ENCODE measurements around the gene TRAPPC12. TPM values are rescaled to one million over a fixed set of nuclear protein-coding genes. Genes with fewer than 3 reads are reported as not detected.
A peak's percentile ranks its signal among the peaks of the same experiment; 100 is the strongest.

Gene TRAPPC12
- total RNA-seq, 1 donor from 2014 or later, result 51.9 TPM

DNA sequence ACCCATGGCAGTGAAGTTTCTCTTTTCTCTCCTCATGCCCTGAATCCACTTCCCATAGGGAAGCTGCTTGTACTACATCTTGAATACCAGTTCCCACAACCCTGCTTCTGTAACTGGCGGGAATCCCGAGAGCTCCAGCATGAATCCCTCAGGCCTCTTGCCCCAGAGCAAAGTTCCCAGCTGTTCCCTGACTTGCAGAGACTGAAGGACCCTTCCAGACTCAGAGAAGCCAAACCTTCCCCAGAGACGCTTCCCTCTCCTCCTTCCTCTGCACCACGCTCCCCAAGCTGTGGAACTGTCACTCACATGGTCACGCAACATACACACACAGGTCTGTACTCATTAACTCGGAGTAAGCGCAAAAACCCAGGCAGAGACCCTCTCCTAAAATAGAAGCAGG, 26.4 kb downstream of the TRAPPC12 start:
- DNase-seq (ENCODE audit: low spot score) (no peak), ATAC-seq (no peak)

DNA sequence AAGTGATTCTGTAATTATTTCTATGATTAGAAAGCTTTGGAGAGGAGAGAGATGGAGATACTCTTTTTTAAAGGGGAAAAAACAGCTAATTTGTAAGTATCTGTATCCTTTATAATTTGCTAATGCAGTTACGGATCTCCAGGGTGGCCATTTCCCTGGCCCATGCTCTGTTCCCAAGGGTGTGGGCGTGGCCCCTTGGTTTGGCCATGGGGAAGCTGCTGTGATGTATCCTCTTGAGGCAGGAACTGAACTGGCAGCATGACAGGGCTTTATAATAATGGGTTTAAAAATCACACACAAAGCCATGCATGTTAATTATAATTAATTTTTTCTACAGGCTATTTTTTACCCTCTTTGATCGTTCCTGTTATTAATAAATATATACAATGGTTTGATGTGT, 27.0 kb downstream of the TRAPPC12 start:
- no peak for ATAC-seq
- no peak for DNase-seq (ENCODE audit: low spot score)

DNA sequence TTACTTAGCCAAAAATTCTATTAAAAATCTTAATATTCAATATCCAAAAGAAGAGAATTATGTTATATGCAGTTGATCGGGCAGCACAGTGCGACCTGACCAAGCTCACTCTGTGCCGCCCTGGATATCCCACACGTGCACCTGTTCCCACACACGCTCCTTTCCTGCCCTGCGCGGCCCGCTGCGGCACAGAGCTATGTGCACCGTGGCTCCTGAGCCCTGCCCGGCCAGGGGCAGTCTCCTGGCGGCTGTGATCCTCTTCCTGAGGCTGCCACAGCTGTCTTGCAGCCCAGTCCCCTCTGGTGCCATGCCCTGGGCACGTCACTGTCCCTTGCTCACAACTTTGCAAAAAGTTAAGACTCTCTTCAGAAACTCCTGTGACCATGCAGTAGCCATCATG, 29.3 kb downstream of the TRAPPC12 start:
- ATAC-seq, result no peak
- DNase-seq (ENCODE audit: low spot score), result no peak

DNA sequence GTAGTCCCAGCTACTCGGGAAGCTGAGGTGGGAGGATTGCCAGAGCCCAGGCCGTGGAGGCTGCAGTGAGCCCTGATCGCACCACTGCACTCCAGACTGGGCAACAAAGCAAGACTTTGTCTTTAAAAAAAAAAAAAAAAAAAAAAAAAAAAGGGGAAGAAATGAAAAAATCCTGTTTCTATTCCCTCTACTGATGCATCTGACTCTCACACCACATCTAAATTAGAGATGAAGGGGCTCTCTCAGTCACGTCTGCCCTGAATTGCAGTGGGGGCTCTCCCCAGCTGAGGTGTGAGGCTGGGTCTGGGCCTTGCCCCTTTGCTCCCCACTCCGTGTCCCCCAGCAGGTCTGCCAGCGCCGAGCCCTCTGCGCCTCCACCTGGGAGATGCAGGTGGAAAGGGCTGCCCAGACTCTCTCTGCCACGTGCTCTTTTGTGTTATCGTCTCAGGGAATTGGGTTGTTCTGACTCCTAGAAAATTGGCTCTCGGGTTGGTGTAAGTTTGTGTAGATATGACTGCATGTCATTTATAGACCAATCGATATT, 30.2 kb downstream of the TRAPPC12 start:
- ATAC-seq (no peak), DNase-seq (ENCODE audit: low spot score) (no peak)

DNA sequence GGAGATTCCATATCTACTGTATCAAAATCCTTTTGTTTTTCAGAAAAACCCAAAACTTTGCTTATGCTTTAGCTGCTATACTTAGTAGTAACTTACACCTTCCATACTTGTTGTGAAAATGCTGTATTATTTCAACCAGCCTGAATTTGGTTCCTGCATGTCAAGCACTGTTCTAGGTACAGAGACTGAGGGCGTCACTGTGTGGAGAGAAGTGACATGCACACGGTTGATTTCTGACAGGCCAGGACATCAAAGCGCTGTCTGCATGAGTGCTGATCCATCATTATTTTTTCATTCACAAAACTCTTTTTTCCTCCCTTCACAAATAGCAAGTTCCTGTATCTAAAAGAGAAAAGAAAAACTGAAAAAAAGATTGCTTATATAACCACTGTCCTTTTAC, 31.6 kb downstream of the TRAPPC12 start:
- no peak for ATAC-seq
- no peak for DNase-seq (ENCODE audit: low spot score)

DNA sequence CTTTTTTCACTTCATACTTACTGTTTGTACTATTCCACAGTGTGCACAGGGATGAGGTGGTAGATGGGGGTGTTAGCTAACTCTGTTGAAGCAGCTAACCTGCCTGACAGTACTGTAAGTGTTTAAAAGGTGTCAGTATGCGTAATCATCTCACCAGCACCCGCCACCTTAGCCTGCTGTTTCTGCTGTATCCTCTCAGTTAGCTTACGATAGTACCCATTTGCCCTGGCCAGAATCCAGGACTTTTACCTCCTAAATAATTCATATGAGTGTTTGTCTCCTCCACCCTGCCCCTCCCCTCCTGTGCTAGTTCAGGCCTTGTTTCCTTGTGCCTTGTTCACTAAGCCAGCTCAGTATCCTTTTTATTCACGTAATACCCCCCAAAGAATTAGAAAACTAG, 34.2 kb downstream of the TRAPPC12 start:
- DNase-seq (ENCODE audit: low spot score) (no peak), ATAC-seq (no peak)

DNA sequence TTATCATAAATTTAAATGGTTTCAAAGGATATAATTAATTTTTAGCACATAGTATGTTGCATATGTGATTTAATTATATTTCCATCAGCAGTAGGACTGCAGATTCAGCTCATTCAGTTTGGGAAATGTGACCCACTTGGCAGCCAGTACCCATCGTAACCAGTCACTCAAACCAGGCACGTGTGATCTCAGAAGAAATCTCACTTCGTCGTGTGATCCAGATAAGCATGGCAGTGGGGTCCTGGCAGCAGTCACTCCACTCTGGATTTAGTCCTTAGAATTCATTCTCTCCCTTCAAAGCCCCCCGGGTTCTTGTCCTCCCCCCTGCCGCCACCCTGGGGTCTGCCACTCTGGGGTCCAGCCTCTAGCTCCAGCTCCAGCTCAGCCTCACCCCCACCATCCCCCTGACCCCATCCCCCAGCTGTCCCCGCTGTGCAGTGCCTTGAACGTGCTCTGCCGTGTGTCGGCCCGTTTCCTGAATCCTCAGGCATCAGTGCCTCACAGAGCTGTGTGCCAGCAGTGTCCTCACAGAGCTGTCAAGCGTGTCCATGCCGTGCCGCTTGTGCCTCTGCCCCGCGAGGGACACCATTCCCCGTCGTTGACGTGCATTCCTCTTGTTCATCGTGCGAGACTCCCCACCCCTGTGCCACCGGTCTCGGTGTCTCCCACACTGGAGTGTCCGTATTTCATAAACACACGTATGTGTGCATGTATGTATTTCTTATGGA, 34.8 kb downstream of the TRAPPC12 start:
- DNase-seq (ENCODE audit: low spot score) (no peak), ATAC-seq (no peak)

DNA sequence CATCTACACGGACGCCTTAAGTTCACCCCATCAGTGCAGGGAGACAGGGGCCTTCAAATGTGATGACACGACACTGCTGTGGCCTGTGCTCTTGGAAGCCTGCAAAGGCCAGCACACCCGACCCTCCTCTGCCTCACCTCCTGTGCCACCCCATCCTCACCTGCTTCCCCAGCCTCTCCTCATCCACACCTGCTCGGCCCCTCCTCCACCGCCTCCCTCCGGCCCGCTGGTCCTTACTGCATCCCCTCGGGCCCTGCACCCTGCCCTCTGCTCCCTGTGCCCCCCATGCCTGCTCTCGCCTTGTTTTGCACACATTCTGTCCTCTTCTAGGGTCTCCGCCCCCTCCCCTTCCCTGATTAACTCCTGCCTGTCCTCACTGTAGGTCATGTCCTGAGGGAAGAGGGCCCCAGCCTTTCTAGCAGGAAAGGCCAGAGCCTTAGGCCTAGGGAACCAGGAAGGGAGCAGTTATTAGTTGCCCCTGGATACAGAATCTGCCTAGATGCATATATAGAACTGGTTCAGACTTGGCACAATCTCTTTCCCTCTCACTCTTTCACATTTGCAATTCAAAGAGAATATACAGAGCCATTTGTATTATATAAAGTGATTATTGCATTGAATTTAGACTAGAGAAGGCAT, 39.4 kb downstream of the TRAPPC12 start:
- ATAC-seq, result no peak
- DNase-seq (ENCODE audit: low spot score), result no peak

DNA sequence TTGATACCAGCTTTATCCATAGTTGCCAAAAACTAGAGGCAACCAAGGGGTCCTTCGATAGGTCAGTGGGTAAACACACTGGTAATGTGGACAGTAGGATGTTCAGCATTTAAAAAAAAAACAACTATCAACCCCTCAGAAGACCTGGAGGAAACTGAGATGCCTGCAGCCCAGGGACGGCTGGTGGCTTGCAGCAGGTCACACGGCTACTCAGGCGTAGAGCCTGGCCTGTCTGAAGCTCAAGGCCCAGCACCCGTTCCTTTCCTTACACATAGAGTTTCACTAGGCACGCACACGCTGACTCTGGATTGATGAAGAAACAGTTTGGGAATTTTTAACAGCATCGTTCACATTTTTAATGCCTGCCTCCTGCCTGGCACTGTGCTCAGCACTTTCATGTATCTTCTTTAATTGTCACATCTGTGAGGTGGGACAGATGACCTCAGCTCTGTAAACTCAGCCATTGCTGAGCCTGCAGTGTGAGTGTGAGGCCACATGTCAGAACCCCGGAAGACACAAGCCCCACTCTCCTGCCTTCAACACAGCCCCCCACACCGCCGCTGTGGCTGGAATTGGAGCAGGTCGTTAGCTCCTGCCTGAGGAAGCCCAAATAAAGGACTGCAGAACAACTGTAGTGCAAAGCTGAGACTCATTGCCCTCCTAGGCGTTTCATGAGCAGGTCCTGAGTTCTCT, 40.7 kb downstream of the TRAPPC12 start:
- DNase-seq (ENCODE audit: low spot score) (no peak), ATAC-seq (no peak)

DNA sequence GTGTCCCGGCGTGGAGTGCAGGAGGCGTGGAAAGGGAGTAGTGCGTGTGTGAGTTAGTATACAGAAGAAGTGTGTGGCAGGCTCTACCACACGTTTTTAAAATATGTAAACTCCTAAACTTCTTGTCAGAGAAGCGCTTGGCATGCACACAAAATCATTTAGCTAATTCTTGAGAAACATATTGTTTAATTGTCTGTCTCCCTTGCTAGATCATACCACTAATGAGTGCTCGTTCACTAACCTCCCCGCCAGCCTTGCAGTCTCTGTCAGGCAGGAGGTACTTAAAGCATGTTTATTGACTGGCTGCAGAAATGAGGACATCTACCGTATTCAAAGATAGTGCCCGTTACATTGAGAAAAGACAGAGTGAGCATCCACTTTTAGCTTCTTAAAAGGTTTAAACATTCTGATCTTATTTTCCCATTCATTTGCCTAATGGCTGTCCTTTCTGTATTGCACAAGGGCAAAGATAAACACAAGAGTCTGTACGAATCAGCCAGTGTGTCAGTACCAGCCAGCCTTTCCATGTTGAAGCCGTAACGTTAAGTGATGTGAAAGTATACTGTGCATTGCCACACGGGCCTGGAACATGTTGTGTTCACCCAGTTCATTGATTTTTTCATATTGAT, 41.4 kb downstream of the TRAPPC12 start:
- DNase-seq (ENCODE audit: low spot score), result no peak
- ATAC-seq, result peak; percentile 43

DNA sequence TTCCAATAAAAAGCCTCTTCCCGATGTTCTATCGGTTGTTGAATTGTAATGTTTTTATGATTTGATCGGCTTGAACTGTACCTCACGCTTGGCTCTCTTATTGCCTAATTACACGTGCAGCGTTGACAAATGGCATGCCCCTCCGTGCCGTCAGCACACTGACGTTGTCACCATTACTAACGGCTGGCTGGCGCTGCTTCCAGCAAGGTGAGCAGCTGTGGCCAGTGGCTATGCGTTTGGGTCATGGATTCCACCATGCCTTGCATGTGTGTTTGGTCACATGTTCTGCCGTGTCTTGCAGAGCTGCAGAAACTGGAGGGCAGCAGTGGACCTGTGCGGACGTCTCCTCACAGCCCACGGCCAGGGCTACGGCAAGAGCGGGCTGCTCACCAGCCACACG, 42.1 kb downstream of the TRAPPC12 start:
- no peak for DNase-seq (ENCODE audit: low spot score)
- ATAC-seq, result no peak

DNA sequence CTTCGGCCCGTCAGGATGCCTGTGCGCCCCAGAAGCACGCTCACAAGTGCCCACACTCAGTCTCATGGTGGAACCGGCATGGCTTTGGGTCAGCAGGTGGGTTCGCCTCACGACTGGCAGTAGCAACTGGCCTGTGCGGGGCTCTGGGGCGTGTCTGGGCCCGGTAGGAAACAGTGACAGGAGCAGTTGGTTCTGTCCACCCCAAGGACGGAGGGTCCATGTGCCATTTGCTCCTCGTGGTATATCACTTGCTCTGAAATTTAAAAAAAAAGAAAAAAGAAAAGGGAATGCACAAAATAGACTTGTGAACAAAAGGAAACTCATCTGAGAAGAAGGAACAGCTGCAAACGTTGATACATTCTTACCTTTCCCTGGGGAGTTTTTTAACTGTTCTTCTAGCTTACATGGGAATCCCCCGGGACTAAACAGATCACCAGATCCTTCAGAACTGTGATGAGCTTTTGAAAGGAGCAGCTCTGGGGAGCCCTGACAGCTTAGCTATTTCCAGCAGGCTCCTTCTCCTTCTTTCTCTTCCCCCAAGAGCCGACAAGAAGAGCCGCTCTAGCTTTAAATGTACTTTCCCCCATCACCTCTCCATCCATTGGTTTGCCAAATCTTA, 42.8 kb downstream of the TRAPPC12 start:
- DNase-seq (ENCODE audit: low spot score), result no peak
- ATAC-seq, result no peak

DNA sequence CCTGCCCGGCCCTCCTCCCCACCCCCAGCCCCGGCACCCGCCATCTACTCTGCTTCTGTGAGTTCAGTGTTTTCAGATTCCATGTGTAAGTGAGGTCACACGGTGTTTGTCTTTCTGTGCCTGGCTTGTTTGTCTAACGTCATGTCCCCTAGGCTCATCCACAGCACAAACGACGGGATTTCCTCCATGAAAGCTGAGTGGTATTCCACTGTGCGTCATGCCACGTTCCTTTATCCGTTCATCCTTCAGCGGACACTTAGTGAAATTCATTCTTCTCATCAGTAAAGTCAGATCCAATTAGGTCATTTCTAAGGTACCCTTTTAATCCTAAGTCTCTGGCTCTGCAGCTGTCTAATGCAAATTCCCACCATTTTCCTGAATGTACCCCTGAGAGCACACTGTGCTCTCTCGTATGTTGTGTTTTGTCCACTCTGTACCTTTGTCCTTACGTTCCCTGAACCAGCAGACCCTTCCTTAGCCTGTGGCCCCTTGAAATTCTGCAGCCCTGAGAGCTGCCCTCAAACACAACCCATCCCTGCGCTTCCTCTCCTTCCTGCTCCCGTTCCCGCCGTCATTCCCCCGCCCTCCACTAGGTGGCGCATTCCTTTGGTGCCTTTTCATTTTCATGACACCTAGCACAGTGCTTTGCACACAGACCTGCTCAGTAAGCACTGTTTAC, 44.1 kb downstream of the TRAPPC12 start:
- DNase-seq (ENCODE audit: low spot score) (peak; percentile 68), ATAC-seq (peak; percentile 86)

DNA sequence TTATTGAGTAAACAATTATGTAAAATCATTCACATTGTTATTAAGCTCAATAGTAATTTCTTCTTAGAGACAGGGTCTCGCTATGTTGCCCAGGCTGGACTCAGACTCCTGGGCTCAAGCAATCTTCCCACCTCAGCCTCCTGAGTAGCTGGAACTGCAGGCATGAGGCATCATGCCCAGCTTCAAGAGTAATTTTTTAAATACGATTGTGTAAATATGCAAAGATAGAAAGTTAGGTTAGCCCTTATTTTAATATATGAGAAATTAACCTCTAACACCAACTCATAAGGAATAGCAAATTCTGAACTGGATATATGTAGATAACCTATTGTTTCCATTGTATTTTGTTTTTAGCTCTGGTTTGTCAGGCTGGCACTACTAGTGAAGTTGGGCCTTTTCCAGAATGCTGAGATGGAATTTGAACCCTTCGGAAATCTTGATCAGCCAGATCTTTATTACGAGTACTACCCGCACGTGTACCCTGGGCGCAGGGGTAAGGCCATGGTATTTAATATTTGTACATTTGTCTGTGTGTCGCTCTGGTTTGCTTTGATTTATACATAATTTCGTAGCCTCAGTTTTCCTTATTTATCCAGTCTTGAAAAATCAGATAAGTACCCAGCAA, 44.8 kb downstream of the TRAPPC12 start:
- ATAC-seq (peak; percentile 70), DNase-seq (ENCODE audit: low spot score) (no peak)

DNA sequence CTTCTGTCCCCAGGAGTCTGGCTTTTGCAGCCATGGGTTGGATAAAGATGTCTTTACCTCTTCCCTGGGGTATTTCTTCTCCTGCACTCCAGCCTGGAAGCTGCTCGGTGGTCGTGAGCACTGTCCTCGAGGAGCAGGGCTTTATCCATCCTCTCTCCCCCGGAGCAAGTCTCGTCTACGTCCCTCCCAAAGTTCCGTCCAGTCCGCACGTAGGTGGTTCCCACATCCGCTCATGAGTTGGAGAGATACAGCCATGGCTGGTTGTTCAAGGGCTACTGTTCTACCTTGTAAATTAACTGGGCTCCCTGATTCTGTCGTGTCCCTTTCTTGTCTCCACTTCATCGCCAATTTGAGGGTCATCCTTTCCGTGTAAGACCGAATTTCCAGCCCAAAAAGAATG, 47.1 kb downstream of the TRAPPC12 start:
- DNase-seq (ENCODE audit: low spot score), result no peak
- no peak for ATAC-seq

DNA sequence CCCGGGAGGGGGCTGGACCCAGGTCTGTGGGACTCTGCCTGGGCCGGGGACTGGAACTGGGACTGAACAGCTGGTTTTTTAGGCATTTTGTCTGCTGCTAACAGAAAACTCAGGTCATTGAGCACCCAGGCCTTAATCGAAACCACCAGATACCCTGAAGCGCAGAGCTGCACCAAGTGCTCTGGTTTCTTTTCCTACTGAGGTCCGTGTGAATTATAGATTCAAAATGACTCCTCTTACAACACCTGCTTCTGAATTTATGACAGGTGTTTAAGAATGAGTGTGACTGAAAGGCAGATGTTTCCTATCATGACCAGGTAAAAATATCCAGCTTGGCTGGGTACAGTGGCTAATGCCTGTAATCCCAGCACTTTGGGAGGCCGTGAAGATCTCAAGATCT, 47.8 kb downstream of the TRAPPC12 start:
- ATAC-seq (no peak), DNase-seq (ENCODE audit: low spot score) (no peak)

DNA sequence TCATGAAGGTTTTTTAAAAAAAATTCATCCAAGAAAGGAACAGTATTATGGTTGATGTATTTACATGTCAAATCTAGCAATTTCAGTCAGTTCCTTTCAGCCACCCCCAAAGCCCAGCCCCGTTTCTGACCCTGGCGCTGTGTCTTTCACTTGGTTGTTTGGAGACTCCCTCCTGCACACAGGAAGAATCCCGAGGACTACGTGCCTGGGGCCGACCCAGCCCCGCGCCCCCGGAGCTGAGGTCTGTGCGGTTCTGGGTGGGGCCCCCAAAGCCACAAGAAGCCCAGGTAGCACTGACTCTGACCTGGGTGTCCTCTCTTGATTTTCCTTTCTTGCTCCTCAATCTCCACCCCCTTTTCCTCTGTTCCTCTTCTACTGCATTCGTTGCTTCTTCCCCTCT, 49.1 kb downstream of the TRAPPC12 start:
- no peak for ATAC-seq
- DNase-seq (ENCODE audit: low spot score), result no peak

DNA sequence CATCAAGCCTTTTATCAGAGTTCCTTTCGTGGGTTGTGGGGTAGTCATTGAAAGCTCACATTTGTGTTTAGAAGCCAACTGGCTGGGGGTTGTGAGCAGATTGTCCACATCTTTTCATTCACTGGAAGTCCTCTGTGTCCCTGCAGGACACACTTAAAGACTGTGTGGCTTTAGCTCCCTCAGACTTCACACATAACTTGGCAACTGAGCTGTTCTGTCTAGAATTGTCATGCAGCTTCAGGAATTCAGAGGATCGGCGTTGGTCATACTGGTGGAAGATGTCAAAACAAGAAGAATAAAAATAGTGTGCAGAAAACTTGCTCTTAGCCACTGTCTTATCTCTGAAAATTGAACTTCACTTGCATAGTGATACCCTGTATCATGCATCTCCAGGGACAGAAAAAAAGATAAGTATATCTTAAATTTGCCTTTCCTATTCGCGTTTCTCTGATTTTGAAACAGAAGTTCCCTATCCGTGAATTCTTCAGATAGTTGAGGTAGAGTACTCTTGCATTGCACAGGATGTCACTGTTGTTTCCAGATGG, 49.6 kb downstream of the TRAPPC12 start:
- DNase-seq (ENCODE audit: low spot score) (no peak), ATAC-seq (no peak)

DNA sequence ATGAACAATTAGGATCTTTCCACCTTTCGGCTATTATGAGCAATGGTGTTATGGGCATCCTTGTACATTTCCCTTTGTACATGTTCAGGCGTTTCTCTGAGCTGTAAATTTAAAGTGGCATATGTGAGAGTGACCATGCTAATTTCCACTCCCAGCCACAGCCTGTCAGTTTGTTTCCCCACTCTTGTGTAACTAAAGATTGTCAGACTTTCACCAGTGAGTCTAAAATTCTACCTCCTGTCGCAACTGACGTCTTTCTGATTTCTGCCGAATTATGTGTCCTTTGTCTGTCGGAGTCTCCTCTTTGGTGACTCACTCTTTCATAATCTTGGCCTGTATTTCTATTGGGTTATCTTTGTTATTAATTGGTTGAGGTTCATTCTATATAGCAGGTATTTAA, 50.7 kb downstream of the TRAPPC12 start:
- ATAC-seq, result peak; percentile 64
- no peak for DNase-seq (ENCODE audit: low spot score)

Data from left lobe of liver (tissue), 2 donors.